ENCODE results near the gene POGLUT2.
A peak's percentile ranks its signal among the peaks of the same experiment; 100 is the strongest.

The POGLUT2 gene

GRCh38 chr13:102839462-102839861 lies 40.7 kb upstream of the POGLUT2 start:
- DNase-seq = no peak
- Histone ChIP-seq H3K27me3 (replicated peaks) (no peaks in the 10 kb centered on the region), H3K27ac (no peak overlapping the region), H3K4me3 (ENCODE audit: low read depth, low read length) (no peak overlapping the region), H3K36me3 (replicated peaks) (no peaks in the 10 kb centered on the region)
- in situ Hi-C loops (cut with HindIII; ENCODE audit: low pct_ligation_motif_present, low sequenced_read_pairs) = no loop called here
- TF ChIP-seq CTCF (IDR thresholded peaks at IDR 0.05; ENCODE audit: low read depth, low read length, missing control alignments) = no peak

- no peak for DNase-seq
- Histone ChIP-seq H3K4me3 (ENCODE audit: low read depth, low read length) (no peak overlapping the region), H3K27ac (no peak overlapping the region), H3K36me3 (replicated peaks) (no peaks in the 10 kb centered on the region), H3K27me3 (replicated peaks) (no peaks in the 10 kb centered on the region)
- in situ Hi-C loops (cut with HindIII; ENCODE audit: low pct_ligation_motif_present, low sequenced_read_pairs) = no loop called here
- TF ChIP-seq CTCF (IDR thresholded peaks at IDR 0.05; ENCODE audit: low read depth, low read length, missing control alignments) = no peak
Observed at GRCh38 chr13:102838982-102839381, 40.2 kb upstream of the POGLUT2 start.

- DNase-seq = no peak
- TF ChIP-seq CTCF (IDR thresholded peaks at IDR 0.05; ENCODE audit: low read depth, low read length, missing control alignments) = no peak
- H3K27ac ChIP-seq = no peak overlapping the region
- no peaks in the 10 kb centered on the region for H3K36me3 ChIP-seq (replicated peaks)
- in situ Hi-C loops (cut with HindIII; ENCODE audit: low pct_ligation_motif_present, low sequenced_read_pairs) = no loop called here
- no peak overlapping the region for H3K4me3 ChIP-seq (ENCODE audit: low read depth, low read length)
- no peaks in the 10 kb centered on the region for H3K27me3 ChIP-seq (replicated peaks)
Observed at GRCh38 chr13:102838273-102838672, 39.5 kb upstream of the POGLUT2 start.

- no peaks in the 10 kb centered on the region for H3K27me3 ChIP-seq (replicated peaks)
- no peak for DNase-seq
- no peak overlapping the region for H3K27ac ChIP-seq
- no peak overlapping the region for H3K4me3 ChIP-seq (ENCODE audit: low read depth, low read length)
- in situ Hi-C loops (cut with HindIII; ENCODE audit: low pct_ligation_motif_present, low sequenced_read_pairs) = no loop called here
- TF ChIP-seq CTCF (IDR thresholded peaks at IDR 0.05; ENCODE audit: low read depth, low read length, missing control alignments) = no peak
- no peaks in the 10 kb centered on the region for H3K36me3 ChIP-seq (replicated peaks)
Observed at GRCh38 chr13:102836471-102836870, 37.7 kb upstream of the POGLUT2 start.

GRCh38 chr13:102830646-102831045 lies 31.9 kb upstream of the POGLUT2 start:
- no peaks in the 10 kb centered on the region for H3K36me3 ChIP-seq (replicated peaks)
- H3K27ac ChIP-seq = no peak overlapping the region
- no peak for TF ChIP-seq CTCF (IDR thresholded peaks at IDR 0.05; ENCODE audit: low read depth, low read length, missing control alignments)
- in situ Hi-C loops (cut with HindIII; ENCODE audit: low pct_ligation_motif_present, low sequenced_read_pairs) = no loop called here
- no peak overlapping the region for H3K4me3 ChIP-seq (ENCODE audit: low read depth, low read length)
- no peaks in the 10 kb centered on the region for H3K27me3 ChIP-seq (replicated peaks)
- no peak for DNase-seq

GRCh38 chr13:102825921-102826706 lies 27.3 kb upstream of the POGLUT2 start:
- H3K27me3 ChIP-seq (replicated peaks) = no peaks in the 10 kb centered on the region
- in situ Hi-C loops (cut with HindIII; ENCODE audit: low pct_ligation_motif_present, low sequenced_read_pairs) = no loop called here
- H3K4me3 ChIP-seq (ENCODE audit: low read depth, low read length) = peak overlapping the region; percentile 45
- TF ChIP-seq CTCF (IDR thresholded peaks at IDR 0.05; ENCODE audit: low read depth, low read length, missing control alignments) = no peak
- peaks cover 10% of the 10 kb centered on the region for H3K36me3 ChIP-seq (replicated peaks)
- peak overlapping the region; percentile 79 for H3K27ac ChIP-seq
- DNase-seq = peak; percentile 59
